ENCODE measurements around the gene FRRS1L. TPM values are rescaled to one million over a fixed set of nuclear protein-coding genes. Genes with fewer than 3 reads are reported as not detected.

Gene FRRS1L
- total and polyA plus RNA-seq, 5 donors: 0.91 to 5.9 (median 3.9) TPM

DNA sequence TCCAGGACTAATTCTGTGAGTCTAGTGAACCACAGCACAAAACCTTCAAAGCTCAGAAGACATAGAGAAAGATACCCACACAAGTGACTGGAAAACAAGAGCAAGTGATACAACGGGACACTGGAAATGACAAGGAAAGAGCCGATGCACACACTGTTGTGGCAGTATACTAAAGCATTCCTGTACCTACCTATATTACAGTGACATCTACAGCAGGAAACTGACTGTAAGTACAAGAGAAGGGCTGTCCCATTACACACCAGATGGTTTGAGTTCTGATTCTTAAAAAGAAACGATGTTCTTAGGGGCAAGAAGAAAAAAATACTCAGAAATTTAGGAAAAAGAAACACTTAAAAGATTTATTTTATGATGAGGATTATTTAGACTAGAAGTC lies 65.8 kb downstream of the FRRS1L start:
- 69% methylated on average over 3 of the region's 3 CpGs for WGBS
- peaks cover 15% of the 10 kb centered on the region for H3K4me1 ChIP-seq (ENCODE audit: control insufficient read depth, insufficient read depth, low read length)

DNA sequence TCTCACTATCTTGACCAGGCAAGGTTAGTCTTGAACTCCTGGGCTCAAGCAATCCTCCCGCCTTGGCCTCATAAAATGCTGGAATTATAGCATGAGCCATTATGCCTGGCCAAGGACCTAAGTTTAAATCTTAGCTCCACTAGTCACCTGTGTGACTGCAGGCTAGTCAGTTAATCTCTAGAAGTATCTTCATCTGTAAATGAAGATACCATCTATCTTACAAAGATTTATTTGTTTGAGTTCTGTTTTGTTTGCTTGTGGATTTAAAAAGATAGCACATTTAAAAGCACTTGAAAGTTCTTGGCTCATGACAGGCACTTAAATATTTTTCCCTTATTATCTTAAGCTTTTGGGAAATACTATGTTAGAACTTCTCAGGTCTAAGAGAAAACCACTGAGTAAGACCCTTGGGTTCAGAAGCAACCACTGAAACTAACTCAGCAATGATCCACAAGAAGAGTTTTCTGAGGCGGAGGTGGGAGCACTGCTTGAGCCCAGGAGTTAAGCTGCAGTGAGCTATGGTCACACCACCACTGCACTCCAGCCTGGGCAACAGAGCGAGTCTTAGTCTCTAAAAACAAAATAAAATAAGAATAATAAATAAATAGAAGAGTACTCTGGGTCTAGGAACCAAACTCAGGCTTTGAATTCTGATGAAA lies 66.4 kb downstream of the FRRS1L start:
- DNase-seq (no peak), ATAC-seq (no peak)
- Histone ChIP-seq H3K4me3 (ENCODE audit: low read length) (no peak overlapping the region), H3K27ac (ENCODE audit: low read length) (no peak overlapping the region), H3K9me3 (ENCODE audit: control insufficient read depth, low read length) (no peaks in the 10 kb centered on the region), H3K4me1 (ENCODE audit: control insufficient read depth, insufficient read depth, low read length) (peaks cover 16% of the 10 kb centered on the region), H3K27me3 (ENCODE audit: control insufficient read depth, insufficient read depth) (no peaks in the 10 kb centered on the region)
- WGBS: 82% methylated on average over 3 of the region's 3 CpGs
- intact Hi-C loops (cut with DNase I): loop anchor here in 1 of 4 donors (10.0 kb wide), 1 partner anchor 214 kb away; no protein-coding TSS in a partner anchor

More for the DNA sequence above, 65.8 kb downstream of the FRRS1L start:
- Histone ChIP-seq H3K27ac (ENCODE audit: low read length) (no peak overlapping the region), H3K4me3 (ENCODE audit: low read length) (no peak overlapping the region), H3K27me3 (ENCODE audit: control insufficient read depth, insufficient read depth) (no peaks in the 10 kb centered on the region), H3K9me3 (ENCODE audit: control insufficient read depth, low read length) (no peaks in the 10 kb centered on the region)
- intact Hi-C loops (cut with DNase I): loop anchor here in 1 of 4 donors (10.0 kb wide), 1 partner anchor 214 kb away; no protein-coding TSS in a partner anchor
- ATAC-seq (no peak), DNase-seq (no peak)

DNA sequence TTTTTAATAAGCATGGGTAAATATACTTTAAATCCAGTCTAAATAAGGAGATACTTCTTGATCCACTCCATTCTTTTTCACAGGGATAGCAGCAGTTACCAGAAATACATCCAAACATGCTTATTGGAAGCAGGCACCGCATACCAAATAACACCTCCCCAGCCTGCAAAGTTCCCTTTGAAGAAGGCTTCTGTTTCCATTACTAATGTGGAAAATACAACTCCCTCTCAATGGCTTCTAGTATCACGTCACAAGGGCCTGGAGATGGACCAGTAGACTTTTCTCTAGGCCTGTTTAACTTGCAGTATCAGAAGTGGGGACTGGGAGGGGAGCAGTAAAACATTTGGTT lies 68.1 kb downstream of the FRRS1L start:
- H3K4me1 ChIP-seq (ENCODE audit: control insufficient read depth, insufficient read depth, low read length): peaks cover 16% of the 10 kb centered on the region
- DNase-seq (no peak), ATAC-seq (peak; percentile 12 to 54)
- intact Hi-C loops (cut with DNase I): no loop called here
- no peaks in the 10 kb centered on the region for H3K27me3 ChIP-seq (ENCODE audit: control insufficient read depth, insufficient read depth)
- H3K27ac ChIP-seq (ENCODE audit: low read length): peak overlapping the region; percentile 96
- H3K4me3 ChIP-seq (ENCODE audit: low read length): no peak overlapping the region
- 35% methylated on average over 2 of the region's 2 CpGs for WGBS
- no peaks in the 10 kb centered on the region for H3K9me3 ChIP-seq (ENCODE audit: control insufficient read depth, low read length)

DNA sequence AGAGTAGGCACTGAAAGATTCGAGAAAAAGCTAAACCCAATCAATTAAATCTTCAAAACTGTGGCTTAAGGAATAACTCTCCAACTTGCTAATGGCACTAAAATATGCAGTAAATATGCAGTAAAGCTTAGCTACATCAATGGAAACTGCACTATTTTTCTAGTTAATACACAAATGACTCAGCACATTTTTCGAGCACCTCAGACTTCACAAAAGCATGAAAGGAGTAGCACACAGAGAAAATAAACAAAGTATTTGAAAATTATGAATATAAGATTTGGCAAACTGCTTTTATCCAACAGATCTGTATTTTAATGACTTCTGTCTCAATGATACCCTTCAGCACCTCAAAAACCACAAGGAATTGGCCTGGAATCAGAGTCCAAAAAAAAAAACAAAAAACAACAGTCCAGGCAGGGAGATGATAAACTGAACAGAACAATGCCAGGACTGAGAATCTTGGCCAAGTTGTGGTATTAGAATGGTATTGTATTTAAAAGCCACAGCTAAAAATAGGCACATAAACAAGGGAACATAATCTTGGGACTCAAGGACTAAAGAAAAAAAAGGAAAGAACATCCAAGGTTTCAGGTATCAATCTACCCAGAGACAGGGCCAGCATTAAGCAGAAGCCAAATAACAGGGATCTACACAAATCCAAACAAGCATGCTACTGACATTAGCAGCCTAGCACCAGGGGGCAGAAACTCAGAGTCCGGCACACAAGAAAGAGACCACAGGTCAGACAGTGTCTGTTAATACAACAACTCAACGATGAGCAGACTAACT lies 68.7 kb downstream of the FRRS1L start:
- 33% methylated on average over 4 of the region's 4 CpGs for WGBS
- no peak for DNase-seq
- peak; percentile 62 for ATAC-seq
- H3K27me3 ChIP-seq (ENCODE audit: control insufficient read depth, insufficient read depth): no peaks in the 10 kb centered on the region
- H3K4me1 ChIP-seq (ENCODE audit: control insufficient read depth, insufficient read depth, low read length): peaks cover 16% of the 10 kb centered on the region
- no peaks in the 10 kb centered on the region for H3K9me3 ChIP-seq (ENCODE audit: control insufficient read depth, low read length)
- H3K27ac ChIP-seq (ENCODE audit: low read length): peak overlapping the region; percentile 96
- no peak overlapping the region for H3K4me3 ChIP-seq (ENCODE audit: low read length)
- intact Hi-C loops (cut with DNase I): no loop called here

DNA sequence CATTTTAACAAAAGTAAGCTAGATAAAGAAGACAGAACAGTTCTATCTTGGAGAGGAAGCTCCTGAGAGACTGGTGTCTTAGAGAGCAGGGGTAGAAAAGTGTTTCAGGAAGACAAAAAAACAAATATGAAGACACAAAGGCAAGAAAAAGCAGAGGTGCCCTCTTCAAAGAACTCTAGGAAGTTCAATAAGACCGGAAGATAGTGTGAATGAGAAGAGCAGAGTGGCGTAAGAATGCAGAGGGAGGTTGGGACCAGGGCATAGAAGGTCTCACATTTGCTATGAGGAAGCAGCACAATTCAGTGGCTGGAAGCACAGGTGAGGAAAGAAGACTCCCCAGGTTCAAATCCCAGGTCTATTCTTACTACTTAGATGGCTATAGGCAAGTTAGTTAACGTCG lies 69.9 kb downstream of the FRRS1L start:
- Histone ChIP-seq H3K9me3 (ENCODE audit: control insufficient read depth, low read length) (no peaks in the 10 kb centered on the region), H3K27ac (ENCODE audit: low read length) (no peak overlapping the region), H3K4me1 (ENCODE audit: control insufficient read depth, insufficient read depth, low read length) (peaks cover 16% of the 10 kb centered on the region), H3K27me3 (ENCODE audit: control insufficient read depth, insufficient read depth) (no peaks in the 10 kb centered on the region), H3K4me3 (ENCODE audit: low read length) (no peak overlapping the region)
- WGBS: 94% methylated on average over 4 of the region's 4 CpGs
- intact Hi-C loops (cut with DNase I): no loop called here
- DNase-seq (no peak), ATAC-seq (no peak)

DNA sequence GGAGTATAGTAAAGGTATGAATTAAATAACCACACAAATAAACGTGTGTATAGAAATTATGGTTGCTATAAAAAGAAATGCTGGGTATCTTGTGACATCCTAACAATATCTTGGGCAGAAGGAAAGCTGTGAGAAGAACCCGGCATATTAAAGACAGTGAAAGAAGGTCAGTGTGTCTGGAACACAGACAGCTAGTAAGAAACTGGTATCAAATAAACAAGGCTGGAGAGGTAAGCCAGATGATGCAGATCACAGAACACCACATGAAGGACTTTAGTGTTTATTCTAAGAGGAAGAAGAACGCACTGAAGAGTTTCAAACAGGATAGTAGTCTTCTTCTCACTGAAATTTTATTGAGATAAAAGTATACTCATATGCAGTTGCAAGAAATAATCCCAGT lies 71.7 kb downstream of the FRRS1L start:
- WGBS: 85% methylated on average over 3 of the region's 3 CpGs
- H3K27ac ChIP-seq (ENCODE audit: low read length): no peak overlapping the region
- H3K4me1 ChIP-seq (ENCODE audit: control insufficient read depth, insufficient read depth, low read length): peaks cover 13% of the 10 kb centered on the region
- intact Hi-C loops (cut with DNase I): no loop called here
- no peak overlapping the region for H3K4me3 ChIP-seq (ENCODE audit: low read length)
- DNase-seq: no peak
- ATAC-seq: no peak
- no peaks in the 10 kb centered on the region for H3K9me3 ChIP-seq (ENCODE audit: control insufficient read depth, low read length)
- H3K27me3 ChIP-seq (ENCODE audit: control insufficient read depth, insufficient read depth): no peaks in the 10 kb centered on the region

DNA sequence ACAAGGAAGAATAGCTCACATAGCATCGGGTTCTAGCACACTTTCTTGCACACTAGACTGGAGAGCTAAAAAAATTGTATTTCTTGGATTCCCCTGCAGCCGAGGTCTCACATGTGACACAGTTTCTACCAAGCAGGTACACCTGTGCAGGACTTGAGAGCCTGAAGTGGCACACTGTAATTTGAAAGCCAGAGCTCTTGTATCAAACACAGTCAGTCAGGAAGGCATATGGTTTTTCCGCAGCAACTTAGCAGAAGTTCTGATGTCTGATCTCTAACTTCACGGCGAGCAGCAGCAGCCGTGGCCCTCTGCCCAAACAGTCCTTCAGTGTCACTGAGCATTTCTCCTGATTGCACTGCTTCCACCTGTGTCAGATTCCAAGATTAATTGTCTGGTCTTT lies 72.8 kb downstream of the FRRS1L start:
- WGBS: 81% methylated on average over 6 of the region's 6 CpGs
- ATAC-seq: no peak
- no peak for DNase-seq
- H3K4me3 ChIP-seq (ENCODE audit: low read length): no peak overlapping the region
- intact Hi-C loops (cut with DNase I): no loop called here
- peaks cover 8% of the 10 kb centered on the region for H3K4me1 ChIP-seq (ENCODE audit: control insufficient read depth, insufficient read depth, low read length)
- peak overlapping the region; percentile 59 for H3K27ac ChIP-seq (ENCODE audit: low read length)
- no peaks in the 10 kb centered on the region for H3K9me3 ChIP-seq (ENCODE audit: control insufficient read depth, low read length)
- no peaks in the 10 kb centered on the region for H3K27me3 ChIP-seq (ENCODE audit: control insufficient read depth, insufficient read depth)

DNA sequence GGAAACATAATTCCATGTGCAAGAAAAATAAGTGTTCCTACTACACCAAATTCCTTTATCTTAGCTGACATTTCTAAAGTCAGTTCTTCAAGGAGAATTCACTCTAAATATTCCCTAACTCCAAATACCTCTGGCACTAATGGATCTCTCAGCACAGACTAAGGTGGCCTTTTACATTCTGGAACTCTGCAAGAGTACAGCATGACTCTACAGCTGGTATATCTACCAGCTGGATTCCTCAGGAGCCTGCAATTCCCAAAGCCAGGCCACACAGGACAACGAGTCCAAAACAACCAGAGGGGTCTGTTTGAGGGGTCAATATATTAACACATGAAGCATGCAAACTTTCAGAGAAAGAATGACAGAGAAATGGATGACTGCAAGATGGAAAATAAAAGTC lies 74.5 kb downstream of the FRRS1L start:
- 69% methylated on average over 1 of the region's 1 CpG for WGBS
- Histone ChIP-seq H3K4me3 (ENCODE audit: low read length) (no peak overlapping the region), H3K4me1 (ENCODE audit: control insufficient read depth, insufficient read depth, low read length) (peaks cover 4% of the 10 kb centered on the region), H3K27me3 (ENCODE audit: control insufficient read depth, insufficient read depth) (no peaks in the 10 kb centered on the region), H3K27ac (ENCODE audit: low read length) (no peak overlapping the region), H3K9me3 (ENCODE audit: control insufficient read depth, low read length) (no peaks in the 10 kb centered on the region)
- intact Hi-C loops (cut with DNase I): no loop called here
- ATAC-seq: no peak
- DNase-seq: no peak

DNA sequence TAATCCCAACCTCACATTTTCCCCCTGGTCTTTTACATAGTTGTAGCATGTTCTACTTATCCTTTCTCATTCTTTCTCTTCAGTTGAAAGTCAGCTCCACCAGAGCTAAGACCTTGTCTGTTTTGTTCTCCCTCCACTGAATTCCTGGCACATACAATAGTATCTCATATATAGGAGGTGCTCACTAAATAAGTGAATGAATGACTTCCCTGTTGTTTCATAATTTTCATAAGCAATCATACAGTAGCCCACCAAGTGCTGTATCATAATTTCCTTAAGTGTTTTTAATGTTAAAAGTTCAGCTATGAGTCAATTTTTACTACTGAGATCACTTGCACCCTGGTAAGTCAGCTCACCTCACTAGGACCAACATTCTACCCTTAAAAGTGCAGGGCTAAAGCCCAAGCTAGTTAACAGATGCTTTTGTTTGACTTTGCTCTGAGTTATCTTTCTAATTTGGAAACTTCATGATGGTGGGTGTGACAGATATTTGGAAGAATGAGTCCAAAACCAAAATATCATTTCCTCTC lies 74.9 kb downstream of the FRRS1L start:
- H3K27ac ChIP-seq (ENCODE audit: low read length): no peak overlapping the region

DNA sequence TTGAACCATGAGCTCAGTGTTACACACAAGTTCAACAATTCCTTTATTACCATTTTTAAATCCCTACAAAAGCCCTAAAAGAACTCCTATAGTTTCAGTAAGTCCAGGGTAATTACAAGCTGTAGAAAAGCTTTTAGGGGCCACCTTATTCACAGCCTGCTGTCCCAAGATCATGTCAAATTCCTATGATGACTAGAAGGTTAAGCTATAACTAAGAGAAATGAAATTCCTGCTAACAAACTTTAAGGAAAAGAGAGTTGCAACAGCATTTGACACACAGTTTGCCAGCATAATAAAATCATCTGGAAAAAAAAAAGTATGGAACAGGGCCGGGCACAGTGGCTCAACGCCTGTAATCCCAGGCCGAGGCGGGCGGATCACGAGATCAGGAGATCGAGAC lies 78.8 kb downstream of the FRRS1L start:
- 98% methylated on average over 7 of the region's 7 CpGs for WGBS
- DNase-seq: no peak
- Histone ChIP-seq H3K27ac (ENCODE audit: low read length) (no peak overlapping the region), H3K9me3 (ENCODE audit: control insufficient read depth, low read length) (no peaks in the 10 kb centered on the region), H3K27me3 (ENCODE audit: control insufficient read depth, insufficient read depth) (no peaks in the 10 kb centered on the region), H3K4me3 (ENCODE audit: low read length) (no peak overlapping the region), H3K4me1 (ENCODE audit: control insufficient read depth, insufficient read depth, low read length) (no peaks in the 10 kb centered on the region)
- ATAC-seq: no peak
- intact Hi-C loops (cut with DNase I): no loop called here

More for the DNA sequence above, 74.9 kb downstream of the FRRS1L start:
- Histone ChIP-seq H3K27me3 (ENCODE audit: control insufficient read depth, insufficient read depth) (no peaks in the 10 kb centered on the region), H3K9me3 (ENCODE audit: control insufficient read depth, low read length) (no peaks in the 10 kb centered on the region), H3K4me3 (ENCODE audit: low read length) (no peak overlapping the region), H3K4me1 (ENCODE audit: control insufficient read depth, insufficient read depth, low read length) (peaks cover 4% of the 10 kb centered on the region)
- intact Hi-C loops (cut with DNase I): no loop called here
- ATAC-seq (no peak), DNase-seq (no peak)

DNA sequence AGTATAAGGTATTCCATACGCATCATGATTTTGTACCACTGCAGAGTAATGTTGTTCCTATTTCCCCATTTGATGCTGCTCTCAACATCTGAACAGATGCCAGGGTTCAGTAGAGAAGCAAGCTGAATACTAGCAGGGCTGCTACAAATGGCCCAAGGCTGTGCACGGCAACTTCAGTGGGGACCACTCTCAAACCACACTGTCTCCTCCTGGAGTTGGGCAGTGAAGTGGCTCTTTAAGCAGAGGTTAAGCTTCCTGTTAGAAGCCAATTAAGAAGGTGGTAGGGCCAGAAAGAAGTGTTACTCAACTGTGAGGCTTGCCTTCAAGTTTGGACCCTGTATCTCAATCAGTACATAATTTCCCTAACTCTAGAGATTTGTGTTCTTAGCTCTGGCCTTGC lies 79.3 kb downstream of the FRRS1L start:
- no peak for DNase-seq
- H3K27ac ChIP-seq (ENCODE audit: low read length): no peak overlapping the region
- WGBS: 93% methylated on average over 2 of the region's 2 CpGs
- H3K9me3 ChIP-seq (ENCODE audit: control insufficient read depth, low read length): no peaks in the 10 kb centered on the region
- intact Hi-C loops (cut with DNase I): no loop called here
- no peaks in the 10 kb centered on the region for H3K27me3 ChIP-seq (ENCODE audit: control insufficient read depth, insufficient read depth)
- no peak overlapping the region for H3K4me3 ChIP-seq (ENCODE audit: low read length)
- ATAC-seq: no peak
- H3K4me1 ChIP-seq (ENCODE audit: control insufficient read depth, insufficient read depth, low read length): no peaks in the 10 kb centered on the region
